Ammon's horn (tissue), 1 donor: Measurements from ENCODE around the gene TRIM8.
"Not testable (repeated sequence)": the region's sequence is repeated elsewhere in the genome, so short reads cannot be mapped to it uniquely, and the experiment has no call there.

Experiments
- DNase-seq: peaks from one replicate; pipeline ENCODE4 v3.0.0-alpha.2; 2016; ENCODE audit warnings: low spot score

The TRIM8 gene

GRCh38 chr10:102670871-102671434 is 26.7 kb downstream of the TRIM8 start:
- peak; percentile 33 for DNase-seq

GRCh38 chr10:102673236-102673818 is 29.0 kb downstream of the TRIM8 start:
- no peak for DNase-seq

- peak; percentile 86 for DNase-seq
Observed at GRCh38 chr10:102673819-102674511, 29.7 kb downstream of the TRIM8 start.

GRCh38 chr10:102674566-102674965 is 30.3 kb downstream of the TRIM8 start:
- peak; percentile 51 for DNase-seq

- peak; percentile 30 for DNase-seq
Observed at GRCh38 chr10:102675011-102675665, 30.9 kb downstream of the TRIM8 start.

GRCh38 chr10:102675666-102676533 is 31.6 kb downstream of the TRIM8 start:
- DNase-seq, result peak; percentile 67

- DNase-seq, result peak; percentile 2
Observed at GRCh38 chr10:102676534-102677315, 32.4 kb downstream of the TRIM8 start.

- DNase-seq, result no peak
Observed at GRCh38 chr10:102677331-102678067, 33.2 kb downstream of the TRIM8 start.

- no peak for DNase-seq
Observed at GRCh38 chr10:102678068-102678400, 33.8 kb downstream of the TRIM8 start.

GRCh38 chr10:102678842-102679289 is 34.6 kb downstream of the TRIM8 start:
- DNase-seq, result peak; percentile 86

- DNase-seq, result no peak
Observed at GRCh38 chr10:102679596-102679995, 35.3 kb downstream of the TRIM8 start.

- DNase-seq, result no peak
Observed at GRCh38 chr10:102681696-102682095, 37.4 kb downstream of the TRIM8 start.

GRCh38 chr10:102682416-102682815 is 38.1 kb downstream of the TRIM8 start:
- no peak for DNase-seq

- no peak for DNase-seq
Observed at GRCh38 chr10:102682981-102683380, 38.7 kb downstream of the TRIM8 start.

GRCh38 chr10:102683736-102684135 is 39.5 kb downstream of the TRIM8 start:
- DNase-seq, result no peak

GRCh38 chr10:102691285-102692066 is 47.2 kb downstream of the TRIM8 start:
- no peak for DNase-seq

GRCh38 chr10:102695401-102695800 is 51.1 kb downstream of the TRIM8 start:
- DNase-seq, result not testable (repeated sequence)

GRCh38 chr10:102696736-102697135 is 52.5 kb downstream of the TRIM8 start:
- no peak for DNase-seq

GRCh38 chr10:102698894-102699293 is 54.6 kb downstream of the TRIM8 start:
- DNase-seq, result no peak

- DNase-seq, result no peak
Observed at GRCh38 chr10:102701272-102701671, 57.0 kb downstream of the TRIM8 start.
